ENCODE results near the gene STIMATE. TPM values are rescaled to one million over a fixed set of nuclear protein-coding genes. Genes with fewer than 3 reads are reported as not detected.

STIMATE gene
- total and polyA plus RNA-seq, 4 donors, result 14.0 to 24.4 (median 20.9) TPM

DNA sequence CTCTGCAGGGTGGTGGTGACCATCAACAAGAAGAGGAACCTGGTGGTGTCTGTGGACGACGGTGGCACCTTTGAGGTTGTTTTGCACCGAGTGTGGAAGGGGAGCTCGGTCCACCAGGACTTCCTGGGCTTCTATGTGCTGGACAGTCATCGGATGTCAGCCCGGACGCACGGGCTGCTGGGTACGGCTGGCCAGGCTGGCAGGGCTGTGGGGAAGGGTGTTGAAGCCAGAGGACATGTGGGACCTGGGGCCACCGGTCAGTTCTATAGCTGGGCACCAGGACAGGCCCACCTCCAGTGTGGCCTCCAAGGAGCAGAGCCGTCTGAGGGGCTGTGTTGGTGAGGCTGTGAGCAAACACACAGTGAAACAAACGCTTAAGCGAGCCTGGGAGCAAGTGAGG is 106.6 kb downstream of the STIMATE start:
- Histone ChIP-seq H3K4me3 (ENCODE audit: low read depth in 1 of 3, low read length in 3 of 3) (no peak overlapping the region), H3K36me3 (ENCODE audit: control insufficient read depth in 4 of 4, insufficient read depth in 3 of 4, low read depth in 1 of 4, low read length in 3 of 4) (peaks cover 4 to 34% (median 23%) of the 10 kb centered on the region in 4 donors), H3K27me3 (ENCODE audit: control insufficient read depth in 4 of 4, insufficient read depth in 4 of 4, low read length in 3 of 4) (no peaks in the 10 kb centered on the region), H3K4me1 (ENCODE audit: control insufficient read depth in 4 of 4, insufficient read depth in 4 of 4, low read length in 3 of 4) (peaks cover 16 to 85% (median 67%) of the 10 kb centered on the region in 4 donors), H3K9ac (ENCODE audit: low read depth in 1 of 2, low read length in 2 of 2) (no peak overlapping the region), H3K27ac (ENCODE audit: low read depth in 1 of 2, low read length in 2 of 2) (no peak overlapping the region), H3K9me3 (ENCODE audit: control insufficient read depth in 4 of 4, low read length in 3 of 4) (no peaks in the 10 kb centered on the region)
- no peak for DNase-seq (ENCODE audit: low spot score)
- no peak for TF ChIP-seq FOXA1 (IDR thresholded peaks at IDR 0.05)
- TF ChIP-seq NR2F2 (IDR thresholded peaks at IDR 0.05), result no peak
- TF ChIP-seq HNF4G (IDR thresholded peaks at IDR 0.05), result no peak
- TF ChIP-seq TAF1 (conservative IDR thresholded peaks at IDR 0.05), result no peak
- TF ChIP-seq, protein P1, sequence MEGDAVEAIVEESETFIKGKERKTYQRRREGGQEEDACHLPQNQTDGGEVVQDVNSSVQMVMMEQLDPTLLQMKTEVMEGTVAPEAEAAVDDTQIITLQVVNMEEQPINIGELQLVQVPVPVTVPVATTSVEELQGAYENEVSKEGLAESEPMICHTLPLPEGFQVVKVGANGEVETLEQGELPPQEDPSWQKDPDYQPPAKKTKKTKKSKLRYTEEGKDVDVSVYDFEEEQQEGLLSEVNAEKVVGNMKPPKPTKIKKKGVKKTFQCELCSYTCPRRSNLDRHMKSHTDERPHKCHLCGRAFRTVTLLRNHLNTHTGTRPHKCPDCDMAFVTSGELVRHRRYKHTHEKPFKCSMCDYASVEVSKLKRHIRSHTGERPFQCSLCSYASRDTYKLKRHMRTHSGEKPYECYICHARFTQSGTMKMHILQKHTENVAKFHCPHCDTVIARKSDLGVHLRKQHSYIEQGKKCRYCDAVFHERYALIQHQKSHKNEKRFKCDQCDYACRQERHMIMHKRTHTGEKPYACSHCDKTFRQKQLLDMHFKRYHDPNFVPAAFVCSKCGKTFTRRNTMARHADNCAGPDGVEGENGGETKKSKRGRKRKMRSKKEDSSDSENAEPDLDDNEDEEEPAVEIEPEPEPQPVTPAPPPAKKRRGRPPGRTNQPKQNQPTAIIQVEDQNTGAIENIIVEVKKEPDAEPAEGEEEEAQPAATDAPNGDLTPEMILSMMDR (IDR thresholded peaks at IDR 0.05; ENCODE audit: low read depth, low read length, missing input control), result no peak
- TF ChIP-seq JUND (IDR thresholded peaks at IDR 0.05), result no peak
- no peak for TF ChIP-seq YY1 (IDR thresholded peaks at IDR 0.05)
- TF ChIP-seq, protein P2, sequence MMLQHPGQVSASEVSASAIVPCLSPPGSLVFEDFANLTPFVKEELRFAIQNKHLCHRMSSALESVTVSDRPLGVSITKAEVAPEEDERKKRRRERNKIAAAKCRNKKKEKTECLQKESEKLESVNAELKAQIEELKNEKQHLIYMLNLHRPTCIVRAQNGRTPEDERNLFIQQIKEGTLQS (IDR thresholded peaks at IDR 0.05), result no peak
- no peak for TF ChIP-seq SP1 (IDR thresholded peaks at IDR 0.05)
- no peak for TF ChIP-seq RXRA (IDR thresholded peaks at IDR 0.05)
- TF ChIP-seq, protein P3, sequence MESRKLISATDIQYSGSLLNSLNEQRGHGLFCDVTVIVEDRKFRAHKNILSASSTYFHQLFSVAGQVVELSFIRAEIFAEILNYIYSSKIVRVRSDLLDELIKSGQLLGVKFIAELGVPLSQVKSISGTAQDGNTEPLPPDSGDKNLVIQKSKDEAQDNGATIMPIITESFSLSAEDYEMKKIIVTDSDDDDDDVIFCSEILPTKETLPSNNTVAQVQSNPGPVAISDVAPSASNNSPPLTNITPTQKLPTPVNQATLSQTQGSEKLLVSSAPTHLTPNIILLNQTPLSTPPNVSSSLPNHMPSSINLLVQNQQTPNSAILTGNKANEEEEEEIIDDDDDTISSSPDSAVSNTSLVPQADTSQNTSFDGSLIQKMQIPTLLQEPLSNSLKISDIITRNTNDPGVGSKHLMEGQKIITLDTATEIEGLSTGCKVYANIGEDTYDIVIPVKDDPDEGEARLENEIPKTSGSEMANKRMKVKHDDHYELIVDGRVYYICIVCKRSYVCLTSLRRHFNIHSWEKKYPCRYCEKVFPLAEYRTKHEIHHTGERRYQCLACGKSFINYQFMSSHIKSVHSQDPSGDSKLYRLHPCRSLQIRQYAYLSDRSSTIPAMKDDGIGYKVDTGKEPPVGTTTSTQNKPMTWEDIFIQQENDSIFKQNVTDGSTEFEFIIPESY (IDR thresholded peaks at IDR 0.05), result no peak
- TF ChIP-seq, protein P4, sequence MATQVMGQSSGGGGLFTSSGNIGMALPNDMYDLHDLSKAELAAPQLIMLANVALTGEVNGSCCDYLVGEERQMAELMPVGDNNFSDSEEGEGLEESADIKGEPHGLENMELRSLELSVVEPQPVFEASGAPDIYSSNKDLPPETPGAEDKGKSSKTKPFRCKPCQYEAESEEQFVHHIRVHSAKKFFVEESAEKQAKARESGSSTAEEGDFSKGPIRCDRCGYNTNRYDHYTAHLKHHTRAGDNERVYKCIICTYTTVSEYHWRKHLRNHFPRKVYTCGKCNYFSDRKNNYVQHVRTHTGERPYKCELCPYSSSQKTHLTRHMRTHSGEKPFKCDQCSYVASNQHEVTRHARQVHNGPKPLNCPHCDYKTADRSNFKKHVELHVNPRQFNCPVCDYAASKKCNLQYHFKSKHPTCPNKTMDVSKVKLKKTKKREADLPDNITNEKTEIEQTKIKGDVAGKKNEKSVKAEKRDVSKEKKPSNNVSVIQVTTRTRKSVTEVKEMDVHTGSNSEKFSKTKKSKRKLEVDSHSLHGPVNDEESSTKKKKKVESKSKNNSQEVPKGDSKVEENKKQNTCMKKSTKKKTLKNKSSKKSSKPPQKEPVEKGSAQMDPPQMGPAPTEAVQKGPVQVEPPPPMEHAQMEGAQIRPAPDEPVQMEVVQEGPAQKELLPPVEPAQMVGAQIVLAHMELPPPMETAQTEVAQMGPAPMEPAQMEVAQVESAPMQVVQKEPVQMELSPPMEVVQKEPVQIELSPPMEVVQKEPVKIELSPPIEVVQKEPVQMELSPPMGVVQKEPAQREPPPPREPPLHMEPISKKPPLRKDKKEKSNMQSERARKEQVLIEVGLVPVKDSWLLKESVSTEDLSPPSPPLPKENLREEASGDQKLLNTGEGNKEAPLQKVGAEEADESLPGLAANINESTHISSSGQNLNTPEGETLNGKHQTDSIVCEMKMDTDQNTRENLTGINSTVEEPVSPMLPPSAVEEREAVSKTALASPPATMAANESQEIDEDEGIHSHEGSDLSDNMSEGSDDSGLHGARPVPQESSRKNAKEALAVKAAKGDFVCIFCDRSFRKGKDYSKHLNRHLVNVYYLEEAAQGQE (IDR thresholded peaks at IDR 0.05), result no peak
- TF ChIP-seq FOXA2 (IDR thresholded peaks at IDR 0.05), result no peak
- TF ChIP-seq HNF4A (conservative IDR thresholded peaks at IDR 0.05), result no peak
- TF ChIP-seq RAD21 (IDR thresholded peaks at IDR 0.05), result no peak
- TF ChIP-seq EGR1 (IDR thresholded peaks at IDR 0.05; ENCODE audit: low read depth in 2 of 2), result no peak
- WGBS, result 88% methylated on average over 13 of the region's 13 CpGs

DNA sequence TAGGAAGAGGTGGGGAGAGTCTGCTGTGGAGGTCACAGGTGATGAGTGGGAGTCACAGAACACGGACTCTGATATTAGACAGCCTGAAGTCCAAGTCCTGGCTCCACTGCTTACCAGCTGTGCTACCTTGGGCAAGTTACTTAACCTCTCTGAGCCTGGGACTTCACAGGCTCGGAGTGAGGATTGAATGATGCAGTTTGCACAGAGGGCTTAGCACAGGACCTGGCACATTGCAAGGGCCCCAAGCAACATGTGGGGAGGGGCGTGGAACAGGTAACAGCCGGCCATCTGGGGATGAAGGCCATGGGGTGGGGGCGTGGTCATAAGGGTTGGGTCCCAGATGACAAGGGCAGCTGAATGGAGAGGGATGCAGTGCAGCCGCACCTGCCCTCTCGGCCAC is 107.0 kb downstream of the STIMATE start:
- Histone ChIP-seq H3K9ac (ENCODE audit: low read depth in 1 of 2, low read length in 2 of 2) (no peak overlapping the region), H3K4me3 (ENCODE audit: low read depth in 1 of 3, low read length in 3 of 3) (no peak overlapping the region), H3K9me3 (ENCODE audit: control insufficient read depth in 4 of 4, low read length in 3 of 4) (no peaks in the 10 kb centered on the region), H3K4me1 (ENCODE audit: control insufficient read depth in 4 of 4, insufficient read depth in 4 of 4, low read length in 3 of 4) (peaks cover 17 to 87% (median 69%) of the 10 kb centered on the region in 4 donors), H3K27me3 (ENCODE audit: control insufficient read depth in 4 of 4, insufficient read depth in 4 of 4, low read length in 3 of 4) (no peaks in the 10 kb centered on the region), H3K27ac (ENCODE audit: low read depth in 1 of 2, low read length in 2 of 2) (peak overlapping the region in 1 of 2 donors; percentile 8), H3K36me3 (ENCODE audit: control insufficient read depth in 4 of 4, insufficient read depth in 3 of 4, low read depth in 1 of 4, low read length in 3 of 4) (peaks cover 4 to 38% (median 27%) of the 10 kb centered on the region in 4 donors)
- WGBS, result 84% methylated on average over 7 of the region's 7 CpGs
- no peak for DNase-seq (ENCODE audit: low spot score)
- TF ChIP-seq HNF4G (IDR thresholded peaks at IDR 0.05) (no peak), HNF4A (conservative IDR thresholded peaks at IDR 0.05) (peak in 1 of 2 donors; percentile 10)
